ENCODE data around the gene CES3. TPM values are rescaled to one million over a fixed set of nuclear protein-coding genes. Genes with fewer than 3 reads are reported as not detected.

Gene CES3
- polyA plus RNA-seq, 2 of the 4 experiments (the other 2 are of a cell fraction) = 2.1 to 3.8 TPM

DNA sequence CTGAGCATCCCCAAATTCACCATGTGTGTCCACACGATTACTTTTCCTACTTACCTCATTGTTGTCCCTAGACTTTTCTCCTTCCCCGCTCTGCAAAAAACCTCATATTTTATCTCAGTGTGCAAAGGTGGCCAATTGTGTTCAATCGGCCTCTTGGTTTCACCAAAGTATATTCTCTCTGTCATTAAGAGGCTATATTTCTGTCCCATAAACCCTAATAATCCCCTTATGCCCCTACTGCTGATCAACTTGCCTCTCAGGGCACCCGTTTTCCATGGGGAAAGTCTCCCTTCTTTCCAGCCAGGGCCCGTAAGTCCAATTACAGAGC is 14.1 kb upstream of the CES3 start:
- TF ChIP-seq ZSCAN20 (CRISPR knock-in tag; IDR thresholded peaks at IDR 0.05) = no peak
- TF ChIP-seq POLR2A (IDR thresholded peaks at IDR 0.05; ENCODE audit: low read length) = no peak
- no peak for TF ChIP-seq HDAC2 (IDR thresholded peaks at IDR 0.05)
- no peak for TF ChIP-seq EHF (CRISPR knock-in tag; IDR thresholded peaks at IDR 0.05)
- TF ChIP-seq MYC (IDR thresholded peaks at IDR 0.05; ENCODE audit: borderline replicate concordance, low read length) = no peak
- TF ChIP-seq, protein P1, sequence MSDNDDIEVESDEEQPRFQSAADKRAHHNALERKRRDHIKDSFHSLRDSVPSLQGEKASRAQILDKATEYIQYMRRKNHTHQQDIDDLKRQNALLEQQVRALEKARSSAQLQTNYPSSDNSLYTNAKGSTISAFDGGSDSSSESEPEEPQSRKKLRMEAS (IDR thresholded peaks at IDR 0.05) = no peak
- TF ChIP-seq CBX8 (IDR thresholded peaks at IDR 0.05) = no peak
- TF ChIP-seq NFE2L2 (conservative IDR thresholded peaks at IDR 0.05; ENCODE audit: low read length) = no peak
- TF ChIP-seq GATA3 (IDR thresholded peaks at IDR 0.05; ENCODE audit: borderline replicate concordance) = no peak
- TF ChIP-seq, protein P2, sequence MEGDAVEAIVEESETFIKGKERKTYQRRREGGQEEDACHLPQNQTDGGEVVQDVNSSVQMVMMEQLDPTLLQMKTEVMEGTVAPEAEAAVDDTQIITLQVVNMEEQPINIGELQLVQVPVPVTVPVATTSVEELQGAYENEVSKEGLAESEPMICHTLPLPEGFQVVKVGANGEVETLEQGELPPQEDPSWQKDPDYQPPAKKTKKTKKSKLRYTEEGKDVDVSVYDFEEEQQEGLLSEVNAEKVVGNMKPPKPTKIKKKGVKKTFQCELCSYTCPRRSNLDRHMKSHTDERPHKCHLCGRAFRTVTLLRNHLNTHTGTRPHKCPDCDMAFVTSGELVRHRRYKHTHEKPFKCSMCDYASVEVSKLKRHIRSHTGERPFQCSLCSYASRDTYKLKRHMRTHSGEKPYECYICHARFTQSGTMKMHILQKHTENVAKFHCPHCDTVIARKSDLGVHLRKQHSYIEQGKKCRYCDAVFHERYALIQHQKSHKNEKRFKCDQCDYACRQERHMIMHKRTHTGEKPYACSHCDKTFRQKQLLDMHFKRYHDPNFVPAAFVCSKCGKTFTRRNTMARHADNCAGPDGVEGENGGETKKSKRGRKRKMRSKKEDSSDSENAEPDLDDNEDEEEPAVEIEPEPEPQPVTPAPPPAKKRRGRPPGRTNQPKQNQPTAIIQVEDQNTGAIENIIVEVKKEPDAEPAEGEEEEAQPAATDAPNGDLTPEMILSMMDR (IDR thresholded peaks at IDR 0.05) = no peak
- Histone ChIP-seq H3K9me3 (peaks cover 8% of the 10 kb centered on the region; the same call in 1 of the 3 replicates), H3K27ac (no peak overlapping the region), H3K4me2 (no peak overlapping the region), H3K4me3 (no peak overlapping the region), H3K4me1 (0 out of 3 replicates have a peak, but pooled peaks cover 4% of the 10 kb centered on the region)
- ChIA-PET CTCF (interaction anchor here (0.6 to 2.2 kb wide), 15 partner anchors 8 to 250 kb away, joined by 3 to 10 read pairs (median 3); partner anchors contain the start of gene RRAD), POLR2A (no interaction called here)
- WGBS (ENCODE audit: missing lambda C conversion rate) = 23% methylated on average over 5 of the region's 5 CpGs
- ATAC-seq (no peak; a peak in 1 of 6 replicates), DNase-seq (ENCODE audit: low read depth in 1 of 2, low spot score in 1 of 2) (no peak), FAIRE-seq (no peak)

DNA sequence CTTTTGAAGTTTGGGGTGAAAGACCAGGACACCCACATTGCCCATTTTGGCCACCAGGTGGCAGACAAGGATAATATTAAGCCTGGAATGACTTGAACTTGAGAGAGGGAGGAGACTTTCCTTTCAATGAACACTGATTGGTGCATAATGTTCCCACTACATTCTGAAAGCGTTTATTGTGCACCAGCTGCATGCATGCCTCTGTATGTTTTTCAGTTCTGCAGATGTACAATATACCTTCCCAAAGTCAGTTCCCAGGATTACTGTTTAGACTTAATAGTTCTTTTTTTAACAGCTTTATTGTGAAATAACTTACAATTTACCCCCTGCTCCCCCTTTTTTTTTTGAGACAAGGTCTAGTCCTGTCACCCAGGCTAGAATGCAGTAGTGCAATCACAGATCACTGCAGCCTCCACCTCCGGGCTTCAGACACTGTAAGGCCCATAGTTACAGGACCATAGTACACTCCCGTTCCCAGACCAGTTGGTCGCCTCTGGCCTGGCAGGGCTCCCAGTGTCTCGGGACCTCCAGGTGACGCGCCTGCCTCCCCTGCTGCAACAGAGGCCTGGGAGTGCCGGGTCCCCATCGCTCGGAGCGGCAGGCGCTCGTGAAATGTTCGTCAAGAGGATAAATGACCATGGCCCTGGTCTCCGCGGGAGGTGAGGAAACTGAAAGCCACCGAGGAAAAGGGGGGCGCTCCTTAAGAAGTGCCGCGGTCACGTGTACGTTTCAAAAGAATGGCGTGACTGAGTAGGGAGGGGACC is 13.6 kb upstream of the CES3 start:
- Histone ChIP-seq H3K27ac (0 out of 6 replicates have a peak overlapping the region, but pooled peaks of 1 of the 2 experiments have one; percentile 21), H3K4me3 (peak overlapping the region; percentile 22; the same call in 2 of the 3 replicates), H3K9me3 (peaks cover 8% of the 10 kb centered on the region; the same call in 1 of the 3 replicates), H3K4me2 (peak overlapping the region; percentile 75), H3K4me1 (0 out of 3 replicates have a peak, but pooled peaks cover 4% of the 10 kb centered on the region)
- FAIRE-seq (peak; percentile 78), DNase-seq (ENCODE audit: low read depth in 1 of 2, low spot score in 1 of 2) (peak; percentile 83 to 94), ATAC-seq (peak; percentile 82 to 93)
- 0 out of 2 replicates have a peak, but pooled peaks have one; percentile 45 for TF ChIP-seq TFCP2L1 (CRISPR knock-in tag; IDR thresholded peaks at IDR 0.05)
- no peak for TF ChIP-seq GATA3 (IDR thresholded peaks at IDR 0.05; ENCODE audit: borderline replicate concordance)
- TF ChIP-seq RAD21 (conservative IDR thresholded peaks at IDR 0.05 in 1 of 2, IDR thresholded peaks at IDR 0.05 in 1 of 2) = peak; percentile 68 to 79
- 0 out of 4 replicates have a peak, but pooled peaks of 1 of the 2 experiments have one; percentile 24 for TF ChIP-seq CEBPB (IDR thresholded peaks at IDR 0.05)
- TF ChIP-seq, protein P2 (IDR thresholded peaks at IDR 0.05) = peak; percentile 81
- TF ChIP-seq SMC3 (IDR thresholded peaks at IDR 0.05) = peak; percentile 51; the same call in 2 of the 3 replicates
- no peak for TF ChIP-seq EHMT2 (IDR thresholded peaks at IDR 0.05; ENCODE audit: low read depth)
- 20% methylated on average over 17 of the region's 23 CpGs for WGBS (ENCODE audit: missing lambda C conversion rate)
- POLR2A ChIA-PET = no interaction called here
- CTCF ChIA-PET = interaction anchor here (0.6 to 2.2 kb wide), 18 partner anchors 8 to 250 kb away, joined by 3 to 10 read pairs (median 3); no protein-coding TSS in a partner anchor

DNA sequence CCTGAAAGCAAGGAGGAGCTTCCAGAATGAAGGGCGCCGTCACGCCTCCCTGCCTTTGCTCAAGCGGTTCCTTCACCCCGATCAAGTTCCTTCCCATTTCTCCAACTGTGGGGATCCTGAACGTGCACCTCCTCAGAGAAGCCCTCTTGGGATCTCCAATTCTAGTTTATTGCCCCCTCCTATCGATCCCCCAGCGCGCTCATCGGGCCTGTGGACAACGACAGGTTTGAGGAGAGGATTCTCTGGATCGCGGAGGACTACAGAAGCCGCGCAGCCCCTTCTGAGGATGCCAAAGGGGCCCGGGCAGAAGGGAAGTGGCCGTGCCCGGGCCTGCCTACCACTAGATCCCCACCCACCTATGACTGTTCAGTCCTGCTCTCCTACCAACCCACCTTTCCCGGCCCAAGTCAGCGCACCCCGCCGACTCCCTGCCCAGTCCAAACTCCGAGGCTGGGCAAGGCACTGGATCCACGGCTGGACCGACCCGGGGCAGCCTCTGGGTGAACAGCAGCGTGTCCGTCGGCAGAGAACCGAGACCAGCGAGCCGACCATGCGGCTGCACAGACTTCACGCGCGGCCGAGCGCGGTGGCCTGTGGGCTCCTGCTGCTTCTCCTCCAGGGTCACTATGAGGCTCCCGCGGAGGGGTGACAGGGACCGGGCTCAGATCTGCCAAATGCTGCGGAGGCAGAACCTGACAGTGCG is 12.8 kb upstream of the CES3 start:
- POLR2A ChIA-PET = no interaction called here
- H3K27ac ChIP-seq = no peak overlapping the region
- DNase-seq (ENCODE audit: low read depth in 1 of 2, low spot score in 1 of 2) (no peak), FAIRE-seq (no peak), ATAC-seq (peak in 1 of 2 experiments; percentile 9; a peak in 1 of 6 replicates)
- H3K4me2 ChIP-seq = peak overlapping the region; percentile 75
- CTCF ChIA-PET = interaction anchor here (0.7 to 2.8 kb wide), 9 partner anchors 9 to 209 kb away, joined by 3 to 13 read pairs (median 3); no protein-coding TSS in a partner anchor
- H3K4me1 ChIP-seq = peaks cover 5% of the 10 kb centered on the region; the same call in 2 of the 3 replicates
- H3K9me3 ChIP-seq = peaks cover 8% of the 10 kb centered on the region; the same call in 1 of the 3 replicates
- no peak overlapping the region; the same call in 2 of the 3 replicates for H3K4me3 ChIP-seq
- 72% methylated on average over 39 of the region's 44 CpGs for WGBS (ENCODE audit: missing lambda C conversion rate)
- TF ChIP-seq ESRRA (IDR thresholded peaks at IDR 0.05; ENCODE audit: borderline replicate concordance, low read length) = no peak
- no peak for TF ChIP-seq HOXA7 (CRISPR knock-in tag; IDR thresholded peaks at IDR 0.05)
- no peak for TF ChIP-seq CEBPB (IDR thresholded peaks at IDR 0.05)
- TF ChIP-seq, protein P2 (IDR thresholded peaks at IDR 0.05) = no peak
- TF ChIP-seq NR3C1 (IDR thresholded peaks at IDR 0.05) = no peak
- no peak for TF ChIP-seq ZC3H11A (IDR thresholded peaks at IDR 0.05)
- no peak for TF ChIP-seq FOSB (CRISPR knock-in tag; IDR thresholded peaks at IDR 0.05)
- TF ChIP-seq HEYL (CRISPR knock-in tag; IDR thresholded peaks at IDR 0.05) = no peak
- no peak for TF ChIP-seq GATA3 (IDR thresholded peaks at IDR 0.05; ENCODE audit: borderline replicate concordance)
- TF ChIP-seq RCOR1 (IDR thresholded peaks at IDR 0.05; ENCODE audit: low read depth, low read length) = no peak
- TF ChIP-seq, protein P3, sequence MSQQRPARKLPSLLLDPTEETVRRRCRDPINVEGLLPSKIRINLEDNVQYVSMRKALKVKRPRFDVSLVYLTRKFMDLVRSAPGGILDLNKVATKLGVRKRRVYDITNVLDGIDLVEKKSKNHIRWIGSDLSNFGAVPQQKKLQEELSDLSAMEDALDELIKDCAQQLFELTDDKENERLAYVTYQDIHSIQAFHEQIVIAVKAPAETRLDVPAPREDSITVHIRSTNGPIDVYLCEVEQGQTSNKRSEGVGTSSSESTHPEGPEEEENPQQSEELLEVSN (IDR thresholded peaks at IDR 0.05; ENCODE audit: borderline replicate concordance, low read depth) = no peak
- no peak for TF ChIP-seq TP53 (CRISPR knock-in tag; IDR thresholded peaks at IDR 0.05)
- no peak for TF ChIP-seq ZNF302 (CRISPR knock-in tag; IDR thresholded peaks at IDR 0.05)
